WERI-Rb-1 (cell line): ENCODE data around the gene TMUB1.

ENCODE experiments used
- DNase-seq: peaks from one replicate; pipeline ENCODE4 v3.0.0-alpha.2; 2020
- H3K27ac ChIP-seq: fragments of 250-450 bp; sonication (Bioruptor Pico); 2 replicates; pipeline ENCODE4 v1.5.1; 2020; ENCODE audit warnings: mild to moderate bottlenecking, moderate library complexity
- H3K27me3 ChIP-seq: fragments of 250-450 bp; sonication (Bioruptor Pico); 2 replicates; pipeline ENCODE4 v1.5.1; 2021; ENCODE audit warnings: mild to moderate bottlenecking, low read depth, moderate library complexity; ENCODE audit not compliant: insufficient read depth, severe bottlenecking
- H3K36me3 ChIP-seq: fragments of 250-450 bp; sonication (Bioruptor Pico); 2 replicates; pipeline ENCODE4 v1.5.1; 2020; ENCODE audit warnings: mild to moderate bottlenecking, moderate library complexity
- H3K4me3 ChIP-seq: 2 replicates; pipeline ENCODE4 v1.5.1; 2011; ENCODE audit warnings: low read depth, mild to moderate bottlenecking, control low read depth, low read length
- H3K9me3 ChIP-seq: fragments of 250-450 bp; sonication (Bioruptor Pico); 2 replicates; pipeline ENCODE4 v1.5.1; 2021; ENCODE audit warnings: mild to moderate bottlenecking, moderate library complexity; ENCODE audit not compliant: severe bottlenecking
- CTCF ChIP-seq: IDR thresholded peaks from 2 replicates; pipeline ENCODE4 v1.5.1; 2011; ENCODE audit warnings: low read depth, mild to moderate bottlenecking, control low read depth, inconsistent platforms, low read length

The TMUB1 gene

DNA sequence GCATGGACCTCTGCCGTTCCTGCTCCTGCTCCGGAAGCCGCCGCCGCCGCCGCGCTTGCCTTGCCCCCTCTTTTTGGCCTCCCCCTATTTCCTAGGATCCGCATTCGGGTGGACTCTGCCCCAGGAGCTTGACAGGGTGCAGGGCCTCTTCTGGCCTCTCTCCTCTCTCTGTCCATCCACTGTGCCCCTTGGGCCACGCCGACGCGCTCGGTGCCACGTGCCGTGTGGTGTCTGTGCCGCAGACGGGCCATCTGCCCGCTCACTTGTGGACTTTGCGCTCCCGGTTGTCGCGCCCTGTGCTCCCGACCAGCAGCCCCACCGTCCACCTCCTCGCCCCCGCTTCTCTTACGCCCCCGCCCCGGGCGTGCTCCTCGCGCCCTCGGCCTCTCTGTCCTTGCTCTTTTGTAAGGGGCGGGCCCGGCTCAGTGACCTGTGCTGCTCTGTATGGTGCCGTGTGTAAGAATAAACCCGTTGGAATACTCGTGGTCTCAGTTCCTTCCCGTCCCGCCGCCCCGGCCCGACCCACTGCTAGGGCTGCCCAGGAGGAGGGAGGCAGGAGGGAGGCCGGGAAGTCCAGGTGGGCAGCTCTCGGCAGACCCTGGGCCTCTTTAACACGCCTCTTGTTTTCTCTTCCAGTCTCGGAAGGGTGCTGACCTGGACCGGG, 40.0 kb upstream of the TMUB1 start:
- peaks cover 72% of the 10 kb centered on the region for H3K36me3 ChIP-seq

GRCh38 chr7:151122796-151123157, 39.5 kb upstream of the TMUB1 start:
- no peaks in the 10 kb centered on the region for H3K9me3 ChIP-seq
- no peak for TF ChIP-seq CTCF
- DNase-seq = no peak
- H3K27me3 ChIP-seq = no peaks in the 10 kb centered on the region
- H3K27ac ChIP-seq = no peak overlapping the region
- peaks cover 72% of the 10 kb centered on the region for H3K36me3 ChIP-seq
- no peak overlapping the region for H3K4me3 ChIP-seq

More for the DNA sequence above, 40.0 kb upstream of the TMUB1 start:
- DNase-seq = no peak
- H3K4me3 ChIP-seq = no peak overlapping the region
- H3K9me3 ChIP-seq = no peaks in the 10 kb centered on the region
- no peaks in the 10 kb centered on the region for H3K27me3 ChIP-seq
- no peak overlapping the region for H3K27ac ChIP-seq
- no peak for TF ChIP-seq CTCF

GRCh38 chr7:151122276-151122675, 39.0 kb upstream of the TMUB1 start:
- Histone ChIP-seq H3K9me3 (no peaks in the 10 kb centered on the region), H3K36me3 (peaks cover 72% of the 10 kb centered on the region), H3K27me3 (no peaks in the 10 kb centered on the region), H3K4me3 (no peak overlapping the region), H3K27ac (no peak overlapping the region)
- DNase-seq = no peak
- TF ChIP-seq CTCF = no peak

GRCh38 chr7:151121380-151122170, 38.3 kb upstream of the TMUB1 start:
- no peak for TF ChIP-seq CTCF
- H3K27me3 ChIP-seq = no peaks in the 10 kb centered on the region
- no peak for DNase-seq
- H3K4me3 ChIP-seq = no peak overlapping the region
- H3K36me3 ChIP-seq = peaks cover 73% of the 10 kb centered on the region
- no peak overlapping the region for H3K27ac ChIP-seq
- H3K9me3 ChIP-seq = no peaks in the 10 kb centered on the region

DNA sequence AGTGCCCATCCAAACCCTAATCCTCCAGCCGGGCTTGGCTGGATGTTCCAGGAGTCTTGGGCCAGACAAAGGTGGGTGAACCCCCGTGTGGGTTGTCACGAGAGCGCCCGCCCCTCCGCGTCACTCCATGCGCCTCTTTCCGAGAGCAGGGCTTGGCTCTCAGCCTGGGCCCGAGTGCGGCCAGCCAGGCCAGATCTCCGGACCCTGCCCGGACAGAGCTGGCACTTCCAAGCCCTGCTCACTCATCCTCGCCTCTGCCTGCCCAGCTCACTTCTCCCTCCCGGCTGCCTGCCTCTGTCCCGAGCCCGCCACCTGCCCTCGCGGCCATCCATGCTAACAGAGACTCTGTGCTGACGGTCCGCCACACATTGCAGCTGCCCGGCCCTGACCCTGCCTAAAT, 37.6 kb upstream of the TMUB1 start:
- Histone ChIP-seq H3K36me3 (peaks cover 76% of the 10 kb centered on the region), H3K4me3 (no peak overlapping the region), H3K9me3 (no peaks in the 10 kb centered on the region), H3K27me3 (no peaks in the 10 kb centered on the region), H3K27ac (no peak overlapping the region)
- TF ChIP-seq CTCF = no peak
- DNase-seq = no peak
